Body of pancreas (tissue), 4 donors: ENCODE data around the gene TECR. TPM values are rescaled to one million over a fixed set of nuclear protein-coding genes. Genes with fewer than 3 reads are reported as not detected.

Experiments
- ATAC-seq: fragments of 150-250 bp; one replicate; pipeline ENCODE4 v1.9.1; 2016
- DNase-seq, 4 donors: peaks; one replicate each; pipeline ENCODE4 v3.0.0-alpha.2; 2019
- H3K27ac ChIP-seq, 4 donors: fragments of 200-600 bp; sonication (generic); 1 replicate in 3 of 4; 2 replicates in 1 of 4; pipeline versions ENCODE4 v1.5.1 to v1.6.1; 2016 to 2019; ENCODE audit warnings: mild to moderate bottlenecking in 1 of 4, mixed read lengths in 1 of 4, moderate library complexity in 1 of 4
- H3K27me3 ChIP-seq, 2 donors: fragments of 200-600 bp; sonication (generic); one replicate each; pipeline ENCODE4 v1.6.0; 2016; ENCODE audit warnings: mild to moderate bottlenecking in 1 of 2
- H3K36me3 ChIP-seq, 2 donors: fragments of 200-600 bp; sonication (generic); replicated peaks in 1 of 2; 2 replicates each; pipeline ENCODE4 v1.5.1; 2016; ENCODE audit warnings: low read depth in 2 of 2; ENCODE audit not compliant: insufficient read depth in 1 of 2
- H3K4me1 ChIP-seq: fragments of 200-600 bp; sonication (generic); one replicate; pipeline ENCODE4 v1.6.0; 2016
- H3K4me3 ChIP-seq, 2 donors: fragments of 200-600 bp; sonication (generic); 1 replicate in 1 of 2; 2 replicates in 1 of 2; pipeline ENCODE4 v1.5.1; 2016 to 2019
- H3K9me3 ChIP-seq, 3 donors: fragments of 200-600 bp; sonication (generic); 1 replicate in 2 of 3; 2 replicates in 1 of 3; pipeline ENCODE4 v1.5.1; 2016
- POLR2A ChIP-seq, 3 donors: fragments of 450-650 bp; IDR thresholded peaks; one replicate each; pipeline ENCODE4 v1.6.1; 2016; ENCODE audit warnings: antibody characterized with exemption in 3 of 3, mild to moderate bottlenecking in 2 of 3
- WGBS, 2 donors: methylation state at CpG; one replicate each; pipeline ENCODE4 v1.1.5; 2017; 5-methylcytosine and 5-hydroxymethylcytosine counted together
- intact Hi-C: fragments of 100-400 bp; cut with DNase I; formaldehyde crosslinking; loops from one replicate; pipeline ENCODE4 v1.15.1; 2023
- total RNA-seq, 2 donors: library from RNA; depleted of rRNA; stranded (reverse); fragments of >200 nt; gene quantifications; one replicate each; pipeline ENCODE4 v1.1.0, GENCODE V29; 2016
- TF ChIP-seq, protein P1 (sequence below), 7 experiments: fragments of 450-650 bp in 4 of 7; fragments of 200-600 bp in 3 of 7; sonication (generic) in 3 of 7; IDR thresholded peaks; one replicate each; pipeline ENCODE4 v1.5.1; 2016 to 2019; ENCODE audit warnings: antibody characterized with exemption in 7 of 7

TECR gene
- total RNA-seq, 2 donors from 2014 or later = 26.2 to 28.7 TPM

DNA sequence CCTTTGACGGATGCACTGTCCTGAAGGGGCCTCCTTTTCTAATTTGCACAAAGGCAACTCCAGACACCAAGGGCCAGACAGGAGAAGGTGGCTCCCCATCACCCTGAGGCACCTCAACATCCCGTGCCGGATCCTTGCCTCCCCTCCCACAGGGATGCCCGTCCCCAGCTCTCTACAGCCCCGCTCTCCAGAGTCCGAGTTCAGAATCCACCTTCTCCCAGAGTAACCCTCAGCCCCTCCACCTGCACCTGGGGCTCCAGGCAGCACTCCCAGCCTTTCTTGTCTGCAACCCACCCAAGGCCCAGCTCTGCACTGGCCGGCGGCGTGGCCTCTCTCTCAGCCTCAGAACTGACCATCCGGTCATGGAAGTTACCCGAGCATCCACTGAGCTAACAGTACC lies 37.7 kb downstream of the TECR start:
- intact Hi-C loops = loop anchor here (10.0 kb wide), 1 partner anchor 118 kb away; no protein-coding TSS in a partner anchor
- H3K36me3 ChIP-seq = no peaks in the 10 kb centered on the region
- no peak for DNase-seq
- no peak overlapping the region for H3K4me3 ChIP-seq
- H3K27ac ChIP-seq = no peak overlapping the region
- 77 to 88% methylated on average over 9 to 11 of the region's 11 CpGs for WGBS, 2 donors
- ATAC-seq = no peak
- TF ChIP-seq POLR2A (IDR thresholded peaks at IDR 0.05) = no peak
- TF ChIP-seq, protein P1, sequence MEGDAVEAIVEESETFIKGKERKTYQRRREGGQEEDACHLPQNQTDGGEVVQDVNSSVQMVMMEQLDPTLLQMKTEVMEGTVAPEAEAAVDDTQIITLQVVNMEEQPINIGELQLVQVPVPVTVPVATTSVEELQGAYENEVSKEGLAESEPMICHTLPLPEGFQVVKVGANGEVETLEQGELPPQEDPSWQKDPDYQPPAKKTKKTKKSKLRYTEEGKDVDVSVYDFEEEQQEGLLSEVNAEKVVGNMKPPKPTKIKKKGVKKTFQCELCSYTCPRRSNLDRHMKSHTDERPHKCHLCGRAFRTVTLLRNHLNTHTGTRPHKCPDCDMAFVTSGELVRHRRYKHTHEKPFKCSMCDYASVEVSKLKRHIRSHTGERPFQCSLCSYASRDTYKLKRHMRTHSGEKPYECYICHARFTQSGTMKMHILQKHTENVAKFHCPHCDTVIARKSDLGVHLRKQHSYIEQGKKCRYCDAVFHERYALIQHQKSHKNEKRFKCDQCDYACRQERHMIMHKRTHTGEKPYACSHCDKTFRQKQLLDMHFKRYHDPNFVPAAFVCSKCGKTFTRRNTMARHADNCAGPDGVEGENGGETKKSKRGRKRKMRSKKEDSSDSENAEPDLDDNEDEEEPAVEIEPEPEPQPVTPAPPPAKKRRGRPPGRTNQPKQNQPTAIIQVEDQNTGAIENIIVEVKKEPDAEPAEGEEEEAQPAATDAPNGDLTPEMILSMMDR (IDR thresholded peaks at IDR 0.05) = no peak
- H3K4me1 ChIP-seq = peaks cover 19% of the 10 kb centered on the region
- no peaks in the 10 kb centered on the region for H3K27me3 ChIP-seq
- H3K9me3 ChIP-seq = no peaks in the 10 kb centered on the region

- 32 to 37% methylated on average over 20 to 22 of the region's 22 CpGs for WGBS, 2 donors
- intact Hi-C loops = no loop called here
- H3K4me3 ChIP-seq = peak overlapping the region; percentile 89 to 97
- no peaks in the 10 kb centered on the region for H3K36me3 ChIP-seq
- peaks cover 19% of the 10 kb centered on the region for H3K4me1 ChIP-seq
- H3K9me3 ChIP-seq = no peaks in the 10 kb centered on the region
- no peaks in the 10 kb centered on the region for H3K27me3 ChIP-seq
- DNase-seq = no peak
- ATAC-seq = no peak
- no peak for TF ChIP-seq POLR2A (IDR thresholded peaks at IDR 0.05)
- TF ChIP-seq, protein P1 (IDR thresholded peaks at IDR 0.05) = no peak
- H3K27ac ChIP-seq = peak overlapping the region in 2 of 4 donors; percentile 73 to 75
Observed at GRCh38 chr19:14570864-14571527, 41.6 kb downstream of the TECR start.

- peak; percentile 89 to 94 (median 92) for DNase-seq
- intact Hi-C loops = no loop called here
- Histone ChIP-seq H3K4me1 (peaks cover 19% of the 10 kb centered on the region), H3K27ac (peak within 1 kb of the TSS; percentile 45 to 81 (median 74)), H3K9me3 (no peaks in the 10 kb centered on the region), H3K36me3 (no peaks in the 10 kb centered on the region), H3K27me3 (no peaks in the 10 kb centered on the region), H3K4me3 (peak within 1 kb of the TSS; percentile 89 to 97)
- 2% methylated on average over 21 to 40 of the region's 40 CpGs for WGBS, 2 donors
- peak in 2 of 3 donors; percentile 72 to 73 for TF ChIP-seq POLR2A (IDR thresholded peaks at IDR 0.05)
- TF ChIP-seq, protein P1 (IDR thresholded peaks at IDR 0.05) = peak; percentile 45 to 91 (median 70)
- ATAC-seq = peak; percentile 94
Observed at GRCh38 chr19:14571695-14572490, 42.5 kb downstream of the TECR start, which contains the start of gene NDUFB7. Gene NDUFB7, minus strand, starts transcription at chr19:14572066. Its CDS starts 66 bp downstream, at chr19:14572000.

DNA sequence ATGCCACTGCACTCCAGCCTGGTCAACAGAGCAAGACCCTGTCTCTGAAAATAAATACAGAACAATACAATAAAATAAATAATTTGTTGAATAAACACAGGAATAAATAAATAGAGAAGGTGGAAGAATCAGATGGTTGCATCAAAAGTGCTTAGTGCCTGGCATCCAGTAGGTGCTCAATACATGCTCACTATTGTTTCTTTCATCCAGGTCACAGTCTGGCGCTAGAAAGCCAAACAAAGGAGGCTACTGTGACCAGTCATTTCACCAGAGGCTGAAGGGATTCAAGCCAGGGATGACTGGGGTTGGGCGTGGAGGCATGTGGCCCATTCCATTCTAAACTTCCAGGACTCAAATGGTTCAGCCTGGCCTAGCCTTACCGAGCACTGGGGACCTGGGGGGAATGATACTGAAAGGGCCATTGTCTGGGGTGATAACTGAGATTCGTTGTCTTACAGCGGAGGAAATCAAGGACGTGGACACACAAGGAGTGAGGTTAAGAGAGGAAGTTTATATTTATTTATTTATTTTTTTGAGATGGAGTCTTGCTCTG lies 46.1 kb downstream of the TECR start:
- ATAC-seq (no peak), DNase-seq (no peak)
- 77 to 85% methylated on average over 6 of the region's 6 CpGs for WGBS, 2 donors
- no peaks in the 10 kb centered on the region for H3K36me3 ChIP-seq
- H3K9me3 ChIP-seq = no peaks in the 10 kb centered on the region
- TF ChIP-seq, protein P1 (IDR thresholded peaks at IDR 0.05) = no peak
- TF ChIP-seq POLR2A (IDR thresholded peaks at IDR 0.05) = no peak
- no peaks in the 10 kb centered on the region for H3K27me3 ChIP-seq
- H3K4me1 ChIP-seq = peaks cover 13% of the 10 kb centered on the region
- H3K4me3 ChIP-seq = no peak overlapping the region
- H3K27ac ChIP-seq = no peak overlapping the region
- intact Hi-C loops = no loop called here
